Stimulated activated CD8-positive, alpha-beta memory T cell treated with anti-CD3 and anti-CD28 coated beads, Interleukin-7, amount 100 ng/mL, for 24 hours (primary cell): ENCODE results near the gene TBC1D5.
"Not testable (repeated sequence)": the region's sequence is repeated elsewhere in the genome, so short reads cannot be mapped to it uniquely, and the experiment has no call there.

Experiments used
- DNase-seq: peaks from one replicate; pipeline ENCODE4 v3.0.0-alpha.2; 2020; ENCODE audit warnings: low read depth

TBC1D5 gene

DNA sequence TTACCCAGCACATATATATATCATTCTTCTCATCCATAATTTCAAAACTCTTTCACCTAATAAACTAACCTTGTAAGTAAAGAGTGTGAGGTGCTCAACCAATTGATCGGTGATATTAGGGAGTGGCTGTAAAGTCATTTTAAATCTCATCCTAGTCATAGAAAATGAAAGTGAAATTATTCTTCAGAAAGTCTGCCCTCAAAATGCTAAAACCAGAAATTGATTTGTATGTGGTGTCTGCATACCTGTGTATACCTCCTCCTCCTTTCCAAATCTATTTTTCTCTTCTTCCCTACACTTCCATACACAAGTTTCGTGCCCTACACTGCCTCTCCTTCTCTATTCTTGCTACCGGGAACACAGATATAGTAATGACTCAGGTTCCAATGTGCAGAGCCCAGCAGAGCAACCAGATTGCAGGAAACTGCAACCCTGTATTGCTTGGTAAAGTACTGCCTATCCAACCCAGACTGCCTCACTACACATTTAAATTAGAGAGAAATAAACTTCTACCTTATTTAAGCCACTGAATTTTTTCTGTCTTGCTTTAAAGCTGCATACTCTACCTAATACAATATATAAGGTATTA lies 7.4 kb upstream of the TBC1D5 start:
- DNase-seq, result no peak

DNA sequence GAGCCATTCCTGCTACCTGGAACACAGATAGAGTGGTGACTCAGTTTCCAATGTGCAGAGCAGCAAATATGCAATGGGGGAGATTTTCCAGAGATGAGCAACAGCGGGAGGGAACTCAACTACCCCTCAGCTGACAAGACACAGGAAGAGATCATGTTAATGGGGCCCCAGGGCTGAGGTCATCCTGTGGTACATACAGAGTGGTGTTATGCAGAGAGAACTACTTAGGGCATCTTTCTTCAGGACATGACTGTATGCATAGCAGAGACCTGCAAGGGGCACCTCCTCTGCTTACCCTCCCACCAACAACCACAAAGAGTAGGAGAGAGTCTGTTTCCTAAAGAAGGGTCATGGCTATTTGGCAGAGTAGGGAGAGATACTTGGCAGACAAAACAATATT lies 6.8 kb upstream of the TBC1D5 start:
- DNase-seq, result no peak

DNA sequence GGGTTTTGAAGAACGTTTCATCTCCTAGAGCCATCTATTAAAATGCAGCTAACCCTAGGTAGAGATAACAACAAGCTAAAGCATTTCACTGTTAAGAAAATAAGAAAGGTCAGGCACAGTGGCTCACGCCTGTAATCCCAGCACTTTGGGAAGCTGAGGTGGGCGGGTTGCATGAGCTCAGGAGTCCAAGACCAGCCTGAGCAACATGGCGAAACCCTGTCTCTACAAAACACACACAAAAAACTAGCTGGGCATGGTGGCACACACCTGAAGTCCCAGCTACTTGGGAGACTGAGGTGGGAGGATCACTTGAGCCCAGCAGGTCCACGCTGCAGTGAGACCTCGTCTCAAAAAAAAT lies 5.4 kb upstream of the TBC1D5 start:
- DNase-seq, result no peak

DNA sequence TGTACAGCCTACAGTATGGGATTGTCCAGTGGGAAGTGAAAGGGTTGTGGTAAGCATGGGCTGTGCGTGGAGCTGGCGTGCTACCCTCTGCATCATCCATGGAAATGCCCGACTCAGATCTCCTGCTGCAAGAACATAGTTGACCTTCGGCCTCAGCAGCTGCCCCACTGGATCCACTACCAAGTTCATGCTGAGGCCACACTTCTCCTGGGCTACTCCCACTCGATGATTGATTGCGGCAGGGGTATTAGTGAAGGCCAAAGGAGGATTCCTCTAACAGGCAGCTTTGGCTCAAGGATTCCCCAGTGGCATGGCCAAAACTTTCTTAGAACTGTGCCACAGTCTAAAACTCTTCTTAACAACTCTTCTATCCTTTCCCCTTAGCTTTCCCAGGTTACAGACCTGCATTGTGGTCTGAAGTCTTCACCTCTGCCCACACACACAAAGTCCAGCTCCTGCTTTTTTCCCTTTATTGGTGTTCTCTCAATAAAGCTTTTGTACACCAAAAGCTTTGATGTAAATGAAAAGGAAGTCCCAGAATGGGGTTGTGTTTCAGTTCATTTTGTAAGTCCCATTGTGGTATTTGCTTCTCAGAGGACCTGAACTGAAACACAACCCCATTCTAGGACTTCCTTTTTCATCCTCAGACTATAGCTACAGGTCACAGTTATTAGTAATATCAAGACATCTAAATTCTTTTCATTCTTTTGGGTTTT lies 4.9 kb upstream of the TBC1D5 start:
- no peak for DNase-seq

DNA sequence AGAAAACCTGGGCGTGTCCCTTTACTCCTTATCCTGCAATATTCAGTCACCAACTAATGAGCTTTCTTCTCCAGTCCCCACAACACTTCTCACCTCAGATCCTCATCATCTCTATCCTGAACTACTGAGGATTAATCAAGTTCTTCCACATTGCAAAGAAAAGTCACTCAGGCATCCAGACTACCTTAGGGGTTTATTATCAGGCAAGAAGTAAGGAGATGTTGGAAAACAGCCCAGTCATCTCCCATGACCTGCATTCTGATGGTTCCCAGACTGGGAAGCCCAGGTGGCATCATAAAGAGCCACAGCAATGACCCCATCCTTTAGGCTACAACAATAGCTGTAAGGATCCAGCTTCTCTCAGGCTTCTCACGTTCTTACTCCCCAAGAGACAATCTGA lies 3.5 kb upstream of the TBC1D5 start:
- no peak for DNase-seq

DNA sequence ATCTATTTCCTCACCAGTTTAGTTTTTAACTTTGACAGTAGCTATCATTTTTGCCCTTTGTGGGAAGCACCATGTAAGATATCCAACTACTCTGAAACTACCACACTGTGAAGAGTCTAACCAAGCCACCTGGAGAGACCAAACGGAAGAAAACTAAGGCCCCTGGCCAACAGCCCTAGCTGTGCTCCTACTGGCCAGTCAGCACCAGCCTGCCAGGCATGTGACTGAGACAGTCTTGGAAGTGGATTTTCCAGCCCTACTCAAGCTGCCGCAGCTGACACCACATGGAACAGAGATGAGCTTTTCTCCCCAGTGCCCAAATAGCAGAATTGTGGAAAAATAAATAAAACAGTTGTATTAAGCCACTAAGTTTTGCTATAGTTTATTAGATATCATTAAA lies 2.9 kb upstream of the TBC1D5 start:
- no peak for DNase-seq

DNA sequence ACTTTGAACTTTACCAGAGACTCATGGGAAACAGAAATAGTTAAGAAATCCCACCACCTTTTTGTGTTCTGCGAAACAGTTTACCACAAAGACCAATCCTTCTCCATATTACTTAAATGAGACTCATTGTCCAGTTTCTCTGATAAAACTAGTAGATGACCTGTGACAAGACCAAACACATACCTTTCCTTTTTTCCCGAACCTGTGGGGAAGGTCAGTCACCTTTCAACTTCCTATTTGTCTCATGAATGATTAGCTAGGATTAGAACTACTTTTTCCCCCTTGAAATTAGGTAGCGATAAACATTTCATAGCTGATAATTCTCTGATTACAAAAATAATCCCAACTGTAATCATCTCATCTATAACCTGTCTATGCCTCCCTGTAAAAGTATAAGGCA lies 2.3 kb upstream of the TBC1D5 start:
- no peak for DNase-seq

DNA sequence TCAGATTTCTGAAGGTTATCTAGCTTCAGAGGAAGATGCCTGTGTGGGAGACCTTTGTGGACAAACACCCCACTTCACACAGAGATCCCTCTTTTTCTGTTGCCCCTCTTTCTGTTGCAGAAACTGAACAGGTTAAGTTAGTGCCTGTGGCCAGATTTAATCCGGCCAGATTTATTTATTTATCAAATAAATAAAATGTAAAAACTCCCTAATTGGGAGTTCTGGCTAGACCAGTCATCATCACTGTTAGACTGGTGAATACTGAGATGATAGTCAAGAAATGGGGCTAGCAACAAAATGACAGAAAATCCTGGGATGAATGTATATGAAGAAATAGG lies 1.2 kb upstream of the TBC1D5 start:
- DNase-seq, result no peak

DNA sequence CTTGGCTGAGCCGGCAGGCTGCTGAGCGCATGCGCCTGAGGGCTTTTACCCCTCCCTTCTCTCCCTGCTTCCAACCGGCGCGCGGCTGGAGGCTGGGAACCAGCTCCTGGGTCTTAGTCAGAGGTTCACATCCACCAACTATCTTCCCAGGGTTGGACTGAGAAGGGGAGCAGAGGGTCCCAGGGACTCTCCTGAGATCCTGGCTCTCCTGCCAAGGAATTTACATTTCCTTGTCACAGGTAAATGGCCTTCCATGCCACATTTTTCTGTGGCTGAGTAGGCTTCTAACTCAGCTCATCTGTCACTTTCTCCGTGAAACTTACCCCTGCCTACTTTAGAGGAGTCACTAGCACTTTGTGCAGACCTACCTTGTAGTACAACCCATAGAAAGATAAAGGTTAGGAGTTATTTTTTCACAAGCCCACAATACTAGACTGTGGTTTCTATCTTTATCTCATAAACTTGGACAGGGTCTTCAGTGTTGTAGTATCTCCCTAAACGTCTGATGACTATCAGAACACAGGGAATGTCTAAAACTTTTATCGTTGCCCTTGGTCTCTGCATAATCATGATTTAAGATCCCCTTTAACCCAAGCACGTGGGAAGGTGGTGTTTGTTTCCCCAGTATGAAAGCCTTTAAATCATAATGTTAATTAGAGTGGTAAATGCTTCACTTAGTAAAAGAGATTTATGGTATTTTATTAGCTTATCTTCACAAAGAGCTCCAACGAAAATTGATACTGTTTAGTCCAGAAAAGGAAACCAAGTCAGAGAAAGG lies 638 bp upstream of the TBC1D5 start:
- DNase-seq, result no peak

DNA sequence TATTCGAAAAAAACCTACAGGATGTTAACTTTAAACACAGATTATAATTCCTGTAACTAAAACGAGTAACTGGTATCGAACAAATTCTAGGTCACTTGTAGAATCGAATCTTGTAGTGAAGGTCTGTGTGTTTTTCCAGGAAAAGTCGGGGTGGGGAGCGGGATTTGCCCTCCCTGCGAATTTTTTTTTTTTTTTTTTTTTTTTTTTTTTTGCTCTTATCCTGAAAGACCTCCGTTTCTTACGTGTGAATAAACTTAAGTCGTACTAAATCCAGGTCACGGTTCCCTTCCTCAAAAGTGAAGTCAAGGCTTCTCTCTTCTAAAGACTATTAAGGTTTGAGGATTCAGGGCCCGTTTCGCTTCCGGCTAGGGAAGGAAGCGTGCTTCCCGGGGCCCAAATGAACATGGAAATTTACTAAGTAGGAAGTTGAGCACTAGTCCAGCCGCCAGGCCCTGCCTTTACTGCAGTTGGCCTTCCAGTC lies 770 bp downstream of the TBC1D5 start:
- DNase-seq, result no peak

DNA sequence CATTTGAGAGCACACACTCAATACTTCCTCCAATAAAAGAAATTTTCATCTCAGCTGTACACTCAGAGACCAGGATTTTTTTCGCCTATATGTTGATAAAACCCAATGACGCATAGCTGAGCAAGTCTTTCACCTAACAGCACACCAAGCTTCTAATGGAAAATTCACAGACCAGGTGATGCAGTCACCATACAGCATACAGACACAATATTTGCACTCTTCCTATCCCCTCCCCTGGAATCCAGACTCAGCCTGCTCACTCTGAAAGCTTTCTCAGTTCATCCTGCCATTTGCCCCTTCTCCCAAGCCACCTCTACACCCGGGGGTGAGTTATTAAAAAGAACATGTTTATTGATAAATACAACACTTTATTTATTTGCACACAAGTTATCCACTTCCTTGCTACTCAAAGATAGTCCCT lies 1.7 kb downstream of the TBC1D5 start:
- DNase-seq, result no peak

DNA sequence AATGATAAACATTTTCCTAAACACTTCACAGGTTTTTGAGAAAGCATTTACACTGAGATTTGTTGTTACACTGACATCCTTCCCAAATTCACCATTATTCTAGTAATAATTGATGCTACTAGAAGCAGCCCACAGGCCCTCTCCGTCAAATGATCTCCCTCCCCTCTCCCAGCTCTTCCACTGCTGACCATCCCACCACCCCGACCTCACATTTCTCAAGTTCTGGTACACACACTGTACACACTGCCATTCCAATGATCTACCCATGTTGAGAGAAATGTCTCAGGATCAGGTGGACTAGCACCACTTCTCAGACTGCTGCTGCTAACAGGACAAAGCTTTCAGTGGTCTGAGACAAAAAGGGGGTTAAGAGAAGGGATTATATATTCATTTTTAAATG lies 3.5 kb downstream of the TBC1D5 start:
- DNase-seq, result no peak

DNA sequence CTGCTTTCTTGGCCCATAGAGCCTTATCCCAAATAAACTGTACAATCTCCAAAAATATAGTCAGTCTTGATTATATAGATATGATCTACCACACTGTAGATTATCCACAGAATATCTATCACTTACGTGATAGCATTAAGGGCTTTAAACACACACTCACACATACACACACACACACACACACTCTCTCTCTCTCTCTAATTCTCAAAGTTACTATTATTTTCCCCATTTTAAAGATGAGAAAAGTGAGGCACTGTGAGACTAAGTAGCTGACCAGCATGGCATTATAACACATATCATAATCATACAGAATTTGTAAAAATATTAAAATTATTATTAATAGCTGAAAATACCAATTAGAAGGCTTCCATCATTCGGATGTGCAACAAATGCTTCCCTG lies 4.2 kb downstream of the TBC1D5 start:
- no peak for DNase-seq

DNA sequence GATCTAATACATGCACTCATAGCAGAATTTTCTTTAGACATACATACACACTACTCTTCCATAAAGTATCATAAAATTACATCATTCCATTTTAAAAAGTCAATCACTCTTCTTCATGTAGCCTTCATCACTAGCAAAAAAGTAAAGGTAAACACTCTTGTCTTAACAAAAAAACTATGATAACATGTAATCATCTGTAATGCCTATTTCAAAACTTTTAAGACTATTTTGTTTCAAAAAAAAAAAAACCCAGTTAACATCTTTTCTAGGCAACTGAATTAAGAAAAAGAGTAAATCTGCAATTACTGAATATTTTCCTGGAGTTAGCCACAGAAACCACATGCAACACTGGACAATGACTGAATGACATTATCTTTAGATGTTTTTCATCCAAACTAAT lies 4.8 kb downstream of the TBC1D5 start:
- no peak for DNase-seq

DNA sequence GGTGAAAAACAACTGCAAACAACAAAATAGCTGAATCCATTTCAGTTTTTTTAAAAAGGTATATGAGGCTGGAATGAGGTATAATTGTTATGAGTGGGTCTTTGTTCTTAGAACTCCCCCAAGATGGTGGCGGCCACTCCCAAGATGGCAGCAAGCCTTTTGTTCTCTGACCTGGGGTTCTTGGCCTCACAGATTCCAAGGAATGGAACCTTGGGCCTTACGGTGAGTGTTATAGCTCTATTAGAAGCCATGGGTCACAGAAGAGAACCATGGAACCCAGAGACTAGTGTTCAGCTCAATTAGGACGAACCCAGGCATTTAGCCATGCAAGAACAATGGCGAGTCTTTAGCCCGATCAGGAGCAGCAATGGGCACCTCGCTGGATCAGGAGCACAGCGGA lies 7.1 kb downstream of the TBC1D5 start:
- not testable (repeated sequence) for DNase-seq

DNA sequence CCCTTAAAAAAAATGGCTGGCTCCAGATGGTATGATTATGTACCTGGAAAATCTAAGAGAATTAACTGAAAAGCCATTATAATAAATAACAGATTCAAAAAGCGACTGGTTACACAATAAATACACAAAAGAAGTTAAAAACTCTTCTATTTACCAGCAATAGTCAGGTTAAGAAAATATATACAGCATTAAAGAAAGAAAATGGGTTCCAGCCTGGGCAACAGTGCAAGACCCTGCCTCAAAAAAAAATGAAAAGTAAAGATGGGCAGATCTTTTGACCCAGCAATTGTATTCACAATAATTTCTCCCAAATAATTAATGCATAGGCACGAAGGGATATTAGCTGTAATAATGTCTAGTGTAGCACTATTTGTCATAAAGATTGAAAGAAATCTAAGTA lies 8.7 kb downstream of the TBC1D5 start:
- DNase-seq, result no peak

DNA sequence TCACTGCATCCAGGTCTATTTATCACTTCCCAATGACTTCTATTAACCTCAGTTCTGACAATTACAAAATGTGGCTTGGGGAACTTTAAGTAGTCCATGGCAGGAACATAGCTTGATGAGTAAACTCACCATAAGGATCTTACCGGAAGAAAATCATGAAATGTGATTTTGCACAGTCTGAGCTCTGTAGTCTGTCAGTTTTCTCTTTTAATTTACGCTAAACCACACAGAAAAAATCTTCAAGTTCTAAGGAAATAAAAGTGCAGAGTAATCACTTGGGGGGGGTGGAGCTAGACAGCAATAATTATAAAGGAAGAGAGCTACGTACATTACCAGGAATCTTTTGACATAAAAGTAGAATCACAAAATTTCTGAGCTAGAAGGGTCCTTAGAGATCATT lies 9.2 kb downstream of the TBC1D5 start:
- DNase-seq, result no peak

DNA sequence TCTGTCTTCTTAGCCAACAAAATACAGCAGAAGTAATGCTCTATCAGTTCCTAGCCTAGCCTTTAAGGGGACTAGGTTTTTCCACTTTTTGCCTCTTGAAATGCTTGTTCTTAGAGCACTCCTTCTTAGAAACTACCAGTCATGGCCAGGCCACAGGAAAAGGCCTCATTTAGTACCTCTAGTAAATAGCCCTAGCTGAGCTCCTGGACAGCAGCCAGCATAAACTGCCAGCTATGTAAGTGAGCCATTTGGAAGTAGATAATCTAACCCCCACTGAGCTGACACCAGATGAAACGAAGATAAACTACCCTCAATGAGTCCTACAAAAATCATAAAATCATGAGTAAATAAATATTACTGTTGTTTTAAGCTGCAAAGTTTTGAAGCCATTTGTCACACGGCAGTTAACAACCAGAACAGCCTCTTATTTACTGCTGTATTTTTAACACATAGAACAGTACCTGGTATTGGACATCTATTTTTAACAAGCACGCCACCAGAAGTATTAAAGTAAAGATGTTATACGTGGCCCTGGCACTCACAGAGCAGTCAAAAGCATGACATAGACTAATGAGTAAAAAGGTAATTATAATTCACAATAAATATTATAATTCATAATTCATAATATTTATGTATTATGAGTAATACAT lies 12.0 kb downstream of the TBC1D5 start:
- no peak for DNase-seq

DNA sequence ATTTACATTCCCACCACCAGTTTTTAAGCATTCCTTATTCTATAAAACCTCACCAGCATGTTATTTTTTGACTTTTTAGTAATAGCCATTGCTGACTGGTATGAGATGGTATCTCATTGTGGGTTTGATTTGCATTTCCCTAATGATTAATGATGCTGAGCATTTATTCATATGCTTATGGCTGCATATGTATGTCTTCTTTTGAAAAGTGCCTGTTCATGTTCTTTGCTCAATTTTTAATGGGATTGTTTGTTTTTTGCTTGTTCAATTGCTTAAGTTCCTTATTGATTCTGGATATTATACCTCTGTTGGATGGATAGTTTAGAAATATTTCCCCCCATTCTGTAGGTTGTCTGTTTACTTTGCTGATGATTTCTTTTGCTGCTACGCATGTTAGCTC lies 16.1 kb downstream of the TBC1D5 start:
- no peak for DNase-seq

DNA sequence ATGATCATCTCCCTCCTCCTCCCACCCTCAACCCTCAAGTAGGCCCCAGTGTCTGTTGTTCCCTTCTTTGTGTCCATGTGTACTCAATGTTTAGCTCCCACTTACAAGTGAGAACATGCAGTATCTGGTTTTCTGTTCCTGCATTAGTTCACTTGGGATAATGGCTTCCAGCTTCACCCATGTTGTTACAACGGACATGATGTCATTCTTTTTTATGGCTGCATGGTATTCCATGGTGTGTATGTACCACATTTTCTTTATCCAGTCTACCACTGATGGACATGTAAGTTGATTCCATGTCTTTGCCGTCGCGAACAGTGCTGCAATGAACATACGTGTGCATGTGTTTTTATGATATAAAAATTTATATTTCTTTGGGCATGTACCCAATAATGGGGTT lies 16.6 kb downstream of the TBC1D5 start:
- not testable (repeated sequence) for DNase-seq

DNA sequence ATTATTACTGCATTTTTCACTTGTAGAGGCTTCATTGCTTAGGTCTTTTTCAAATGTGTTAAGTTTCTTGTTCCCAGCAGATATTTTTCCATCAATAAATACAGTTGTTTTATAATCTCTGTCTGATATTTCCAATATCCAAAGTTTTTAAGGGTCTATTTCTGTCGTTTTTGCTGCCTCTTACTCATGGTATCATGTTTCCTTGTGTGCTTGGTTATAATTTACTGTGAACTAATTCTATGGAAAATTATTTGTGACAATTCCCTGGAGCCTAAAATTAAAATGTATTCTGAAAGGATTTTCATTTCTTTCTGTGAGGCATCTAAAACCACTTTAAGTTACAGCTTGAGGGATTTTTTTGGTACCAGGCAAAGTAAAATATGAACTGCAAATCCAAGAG lies 17.5 kb downstream of the TBC1D5 start:
- no peak for DNase-seq

DNA sequence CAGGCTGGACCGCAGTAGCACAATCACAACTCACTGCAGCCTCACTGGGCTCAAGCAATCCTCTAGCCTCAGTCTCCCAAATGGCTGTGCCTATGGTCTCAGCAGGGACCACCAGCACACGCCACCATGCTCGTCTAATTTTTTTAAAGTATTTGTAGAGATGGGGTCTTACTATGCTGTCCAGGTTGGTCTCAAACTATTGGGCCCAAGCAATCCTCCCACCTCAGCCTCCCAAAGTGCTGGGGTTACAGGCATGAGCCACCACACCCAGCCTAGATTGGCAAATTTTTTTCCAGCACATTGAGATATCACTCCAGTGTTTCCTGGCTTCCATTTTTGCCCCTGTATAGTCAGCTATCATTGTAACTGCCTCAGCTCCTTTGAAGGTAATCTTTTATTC lies 18.3 kb downstream of the TBC1D5 start:
- no peak for DNase-seq

DNA sequence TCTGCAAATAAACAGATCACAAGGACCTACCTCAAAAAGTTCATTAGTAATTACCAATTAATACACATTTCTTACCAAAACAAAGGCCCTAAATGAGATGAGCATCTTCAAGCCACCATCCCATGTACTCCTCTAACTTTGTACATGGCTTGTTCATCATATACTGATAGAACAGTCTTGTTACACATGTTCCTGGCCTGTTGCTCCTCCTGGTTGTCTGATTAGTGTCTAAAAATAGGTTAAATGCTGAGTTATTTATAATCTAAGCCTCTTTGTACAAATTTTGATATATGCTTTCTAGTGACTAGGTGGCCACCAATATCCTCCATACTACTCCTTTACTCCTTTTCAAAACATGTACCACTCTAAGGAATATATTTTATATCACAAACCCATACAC lies 25.0 kb downstream of the TBC1D5 start:
- DNase-seq, result no peak
